HG03095 (cell line): ENCODE results near the gene CDC5L.

Experiments used
- ATAC-seq: cut with Tn5 transposase; IDR thresholded peaks from one replicate; pipeline ENCODE4 v1.9.1; 2021; ENCODE audit warnings: moderate library complexity; ENCODE audit not compliant: unreplicated experiment

CDC5L gene

DNA sequence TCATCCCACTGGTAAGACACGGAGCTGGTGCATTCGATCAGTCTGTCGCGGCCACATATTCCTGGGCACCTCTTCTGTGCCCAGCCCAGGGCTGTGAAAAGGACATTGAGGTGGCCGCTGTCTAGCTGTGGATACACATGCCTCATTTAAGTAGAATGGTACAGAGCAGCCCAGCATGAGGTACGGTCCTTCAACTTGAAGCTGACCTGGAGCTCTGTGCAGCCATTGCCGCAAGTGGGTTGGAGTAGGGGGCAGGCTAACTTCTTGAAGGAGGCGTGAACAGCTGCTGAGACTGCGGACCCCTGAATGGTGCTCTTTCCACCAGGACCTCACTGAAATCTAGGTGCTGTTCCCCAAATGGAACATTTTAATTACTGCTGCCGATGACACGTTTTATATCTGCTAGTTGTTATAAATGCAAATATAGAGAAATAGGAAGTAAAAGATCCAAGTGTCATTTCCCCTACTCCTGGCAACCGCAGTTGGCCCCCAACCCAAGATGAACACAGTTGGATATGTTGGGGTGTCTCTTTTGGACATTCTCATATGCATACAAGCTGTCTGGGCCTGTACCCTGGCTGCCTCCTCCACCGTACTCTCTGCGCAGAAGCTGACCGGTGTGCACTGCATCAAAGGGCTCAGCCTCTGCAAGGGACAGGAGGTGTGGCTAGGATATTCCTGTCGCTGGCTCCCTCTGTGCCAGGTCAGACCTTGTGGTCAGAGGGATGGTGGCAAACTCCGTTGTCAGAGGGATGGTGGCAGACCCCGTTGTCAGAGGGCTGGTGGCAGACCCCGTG, 86.1 kb downstream of the CDC5L start:
- no peak for ATAC-seq

DNA sequence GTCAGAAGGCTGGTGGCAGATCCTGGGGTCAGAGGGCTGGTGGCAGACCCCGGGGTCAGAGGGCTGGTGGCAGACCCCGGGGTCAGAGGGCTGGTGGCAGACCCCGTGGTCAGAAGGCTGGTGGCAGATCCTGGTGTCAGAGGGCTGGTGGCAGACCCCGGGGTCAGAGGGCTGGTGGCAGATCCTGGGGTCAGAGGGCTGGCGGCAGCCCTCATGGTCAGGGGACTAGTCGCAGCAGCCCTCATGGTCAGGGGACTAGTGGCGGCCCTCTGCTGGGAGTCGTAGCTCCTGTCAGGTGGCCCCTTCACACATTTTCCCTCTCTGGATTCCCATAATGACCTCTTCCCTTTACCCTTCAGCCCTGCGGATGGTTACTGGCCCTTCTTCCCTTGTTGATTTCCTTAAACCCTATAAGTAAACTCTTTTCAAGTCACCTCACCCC, 86.7 kb downstream of the CDC5L start:
- no peak for ATAC-seq

DNA sequence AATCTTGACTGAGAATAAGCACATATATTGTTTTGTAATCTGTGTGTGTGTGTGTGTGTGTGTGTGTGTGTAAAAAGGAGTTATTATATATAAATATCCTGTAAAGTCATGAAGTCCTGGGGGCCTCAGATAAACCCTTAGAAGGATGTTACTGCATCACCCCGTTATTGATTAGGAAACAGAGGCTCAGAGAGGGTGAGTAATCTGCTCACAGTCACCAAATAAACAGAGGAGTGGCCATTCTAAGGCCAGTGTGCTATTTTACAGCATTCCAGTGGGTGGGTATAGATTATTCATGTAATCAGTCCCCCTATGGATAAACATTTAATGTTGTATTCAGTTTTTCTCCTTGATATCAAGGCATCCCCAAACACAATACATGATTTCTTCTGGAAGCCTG, 87.1 kb downstream of the CDC5L start:
- no peak for ATAC-seq

DNA sequence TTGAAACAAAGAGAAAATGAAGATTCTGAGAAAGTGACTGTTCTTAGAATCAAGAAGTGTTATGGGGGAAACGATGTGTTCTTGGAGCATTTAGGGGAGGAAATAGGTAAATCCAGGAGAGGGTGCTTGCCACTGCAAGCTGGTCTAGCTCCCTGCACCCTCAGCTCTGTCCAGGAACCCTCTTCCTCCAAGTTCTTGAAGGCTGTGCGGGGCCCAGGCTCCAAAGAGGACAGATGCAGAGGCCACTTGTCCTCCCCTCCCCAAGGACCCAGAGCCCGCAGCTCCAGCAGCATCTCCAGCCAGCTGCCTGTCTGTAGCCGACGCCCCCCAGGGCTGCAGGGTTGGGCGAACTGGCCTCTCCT, 87.9 kb downstream of the CDC5L start:
- no peak for ATAC-seq

DNA sequence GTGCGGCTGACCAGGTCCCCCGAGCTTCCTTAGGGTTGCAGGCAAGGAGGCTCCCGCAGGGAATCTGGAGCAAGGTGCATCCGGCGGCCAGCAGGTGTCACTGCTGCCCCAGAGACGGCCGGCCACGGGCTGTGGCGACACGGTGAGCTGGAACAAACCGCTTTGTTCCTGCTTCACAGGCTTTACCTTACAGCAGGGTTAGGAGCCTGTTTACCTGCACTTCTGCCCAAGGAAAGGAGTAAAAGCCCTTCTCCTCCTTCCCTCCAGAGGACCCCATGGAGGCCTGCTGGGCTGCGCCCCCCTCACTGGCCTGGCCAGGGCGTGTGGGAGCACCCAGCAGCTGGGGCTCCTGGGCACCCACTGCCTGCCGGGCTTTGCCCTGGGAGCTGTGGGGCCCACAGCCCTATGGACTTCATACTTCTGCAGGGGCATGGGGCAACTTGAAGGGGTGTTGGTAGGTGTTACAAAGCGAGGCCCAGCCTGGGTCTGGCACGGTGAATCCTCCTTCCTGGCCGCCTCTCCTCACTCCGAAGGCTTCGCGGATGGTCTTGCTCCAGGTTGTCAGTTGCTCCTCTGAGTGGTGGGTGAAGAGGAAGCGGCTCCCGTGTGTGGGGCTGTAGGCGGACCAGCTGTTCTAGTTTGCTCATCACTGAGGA, 88.4 kb downstream of the CDC5L start:
- ATAC-seq = peak; percentile 83

DNA sequence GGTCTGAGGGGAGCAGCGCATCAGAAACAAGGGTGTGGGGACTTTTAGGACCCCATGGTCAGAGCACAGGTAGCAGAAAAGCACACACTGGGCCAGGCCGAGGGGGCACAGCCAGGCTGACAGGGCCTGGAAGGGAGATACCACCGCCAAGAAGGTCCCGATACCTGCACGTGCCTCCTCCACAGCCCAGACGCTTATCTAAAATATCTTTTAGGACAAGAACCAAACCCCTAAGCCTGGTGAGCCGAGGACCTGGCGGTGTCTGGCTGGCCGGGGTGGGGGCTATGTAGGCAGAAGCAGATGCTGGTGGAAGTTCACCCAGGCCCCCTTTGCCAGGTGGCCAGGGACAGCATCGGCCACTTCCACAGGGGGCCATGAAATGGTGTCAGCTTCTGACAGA, 89.3 kb downstream of the CDC5L start:
- ATAC-seq = no peak

DNA sequence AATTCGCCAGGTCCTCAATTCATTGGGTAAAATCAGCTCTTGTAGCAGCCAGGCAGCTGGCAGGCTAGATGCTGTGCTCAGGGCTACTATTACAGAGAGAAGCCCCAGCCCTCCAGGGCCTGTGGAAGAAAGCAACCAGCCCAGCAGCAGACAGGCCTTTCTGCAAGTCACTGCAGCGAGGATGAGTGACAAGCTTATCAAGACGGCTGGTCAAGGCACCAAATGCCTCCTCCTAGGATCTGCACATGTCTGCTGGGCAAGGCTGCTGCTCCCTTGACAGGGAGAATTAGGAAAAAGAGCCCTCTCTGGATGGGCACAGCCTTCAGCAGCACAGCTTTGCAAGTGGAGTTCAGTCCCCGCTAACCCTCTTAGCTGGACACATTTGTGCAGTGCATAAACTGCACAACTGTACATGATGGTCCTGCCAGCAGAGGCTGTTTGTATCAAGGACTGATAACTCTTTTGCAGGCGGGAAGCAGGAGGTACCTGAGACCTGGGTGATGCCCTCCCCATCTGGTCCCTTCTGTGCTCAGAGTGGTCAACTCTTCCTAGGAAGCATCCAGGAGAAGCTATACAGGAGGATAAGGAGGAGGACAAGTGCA, 89.9 kb downstream of the CDC5L start:
- ATAC-seq = no peak

DNA sequence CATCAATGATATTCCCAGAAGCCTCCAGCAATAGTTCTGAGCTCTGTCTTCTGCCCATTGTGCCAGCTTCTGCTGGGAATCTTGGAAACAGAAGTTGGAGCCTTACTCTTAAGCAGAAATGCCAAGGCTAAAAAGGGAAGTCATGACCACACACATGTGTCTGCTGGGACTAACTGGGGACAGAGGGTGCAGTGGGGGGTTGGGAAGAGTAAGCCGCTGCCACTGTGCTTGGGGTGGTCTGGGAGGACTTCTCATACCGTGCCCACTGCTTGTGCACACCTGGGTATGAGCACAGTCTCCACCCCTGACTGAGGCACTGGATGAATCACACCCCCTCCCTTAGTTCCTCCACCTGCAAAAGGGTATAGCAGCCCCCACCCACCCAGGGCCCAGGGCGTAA, 90.7 kb downstream of the CDC5L start:
- ATAC-seq = no peak

DNA sequence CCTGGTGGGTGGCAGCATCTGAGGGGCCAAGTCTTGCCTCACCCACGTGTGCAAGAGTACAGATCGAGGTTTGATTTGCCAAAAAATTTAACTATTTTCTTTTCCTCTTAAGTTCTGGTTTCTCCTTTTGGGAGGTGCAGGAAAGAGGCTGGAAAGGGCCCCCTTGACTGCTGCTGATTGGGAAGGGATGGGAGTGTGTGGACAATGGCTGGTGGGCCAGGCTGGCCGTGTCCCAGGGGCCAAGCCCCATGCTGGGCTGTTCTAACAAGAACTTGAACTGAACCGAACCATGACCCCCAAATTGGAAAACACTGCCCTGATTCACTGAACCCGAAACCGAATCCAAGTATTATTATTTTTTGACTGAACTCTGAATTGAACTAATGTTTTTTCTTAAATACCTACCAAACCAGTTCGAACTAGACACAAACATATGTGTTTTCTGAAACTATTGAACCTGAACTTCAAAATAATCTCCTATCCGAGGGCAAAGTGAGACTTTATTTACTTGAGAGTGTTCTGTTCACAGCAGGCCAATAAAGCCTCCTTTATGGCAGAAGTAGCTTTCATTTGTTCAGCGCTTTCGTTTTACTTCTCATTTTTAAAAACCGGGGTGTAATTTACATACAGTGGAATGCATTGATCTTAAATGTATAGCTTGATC, 91.2 kb downstream of the CDC5L start:
- ATAC-seq = no peak

DNA sequence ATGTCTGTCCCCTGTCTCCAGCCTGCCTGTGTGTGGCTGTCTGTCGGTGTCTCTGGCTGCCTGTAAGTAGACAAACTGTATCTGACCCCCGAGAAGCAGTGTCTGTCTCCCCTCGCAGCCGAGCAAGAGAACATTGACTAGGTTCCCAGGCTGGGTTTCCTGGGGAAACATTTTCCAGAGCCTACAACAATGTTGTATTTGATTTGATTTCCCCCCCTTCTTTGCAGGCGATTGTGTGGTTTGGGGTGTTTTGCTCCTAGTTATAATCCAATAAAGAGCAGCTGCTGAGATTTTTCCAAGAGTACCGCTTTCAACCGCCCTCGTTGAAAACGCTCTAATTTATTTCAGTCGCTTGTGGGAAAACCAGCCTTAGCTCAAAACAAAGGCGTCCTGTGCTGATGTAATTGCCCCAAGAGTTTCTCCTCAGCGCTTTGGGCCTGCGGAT, 92.6 kb downstream of the CDC5L start:
- no peak for ATAC-seq

DNA sequence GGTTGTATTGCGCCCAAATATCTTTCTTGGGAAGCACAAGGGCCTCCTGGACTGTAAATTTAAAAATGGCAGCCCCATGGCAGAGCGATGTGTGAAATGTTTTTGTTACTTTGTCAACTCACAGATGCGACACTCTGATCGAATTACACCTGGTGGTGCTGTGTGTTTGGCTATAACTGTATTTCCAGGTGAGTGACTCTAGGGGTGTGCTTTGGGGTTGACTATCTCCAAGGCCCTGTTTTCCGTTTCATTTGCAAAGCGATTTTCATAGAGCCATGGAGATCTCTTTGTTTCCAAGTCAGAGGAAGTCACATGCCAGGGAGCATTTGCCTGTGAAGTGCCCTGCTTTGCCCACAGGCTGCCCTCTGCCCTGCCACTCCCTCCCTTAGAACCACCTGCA, 93.5 kb downstream of the CDC5L start:
- ATAC-seq = no peak

DNA sequence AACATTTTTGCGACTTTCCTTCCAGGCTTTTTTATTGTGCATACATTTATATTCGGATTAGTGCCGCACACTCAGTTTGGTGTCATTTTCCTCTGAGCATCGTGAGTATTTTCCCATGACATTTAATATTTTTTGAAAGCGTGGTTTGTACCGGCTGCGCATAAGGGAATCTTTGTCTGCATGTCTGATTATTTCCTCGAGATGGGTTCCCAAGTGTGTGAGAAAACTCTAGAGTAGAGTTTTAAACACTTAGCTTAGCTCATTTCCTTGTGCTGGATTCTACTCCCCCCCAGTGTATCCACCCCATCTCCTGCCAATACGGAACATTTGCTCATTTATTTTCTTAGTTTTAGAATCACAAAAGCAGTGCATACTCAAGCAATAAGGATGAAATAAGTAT, 94.3 kb downstream of the CDC5L start:
- ATAC-seq = no peak

DNA sequence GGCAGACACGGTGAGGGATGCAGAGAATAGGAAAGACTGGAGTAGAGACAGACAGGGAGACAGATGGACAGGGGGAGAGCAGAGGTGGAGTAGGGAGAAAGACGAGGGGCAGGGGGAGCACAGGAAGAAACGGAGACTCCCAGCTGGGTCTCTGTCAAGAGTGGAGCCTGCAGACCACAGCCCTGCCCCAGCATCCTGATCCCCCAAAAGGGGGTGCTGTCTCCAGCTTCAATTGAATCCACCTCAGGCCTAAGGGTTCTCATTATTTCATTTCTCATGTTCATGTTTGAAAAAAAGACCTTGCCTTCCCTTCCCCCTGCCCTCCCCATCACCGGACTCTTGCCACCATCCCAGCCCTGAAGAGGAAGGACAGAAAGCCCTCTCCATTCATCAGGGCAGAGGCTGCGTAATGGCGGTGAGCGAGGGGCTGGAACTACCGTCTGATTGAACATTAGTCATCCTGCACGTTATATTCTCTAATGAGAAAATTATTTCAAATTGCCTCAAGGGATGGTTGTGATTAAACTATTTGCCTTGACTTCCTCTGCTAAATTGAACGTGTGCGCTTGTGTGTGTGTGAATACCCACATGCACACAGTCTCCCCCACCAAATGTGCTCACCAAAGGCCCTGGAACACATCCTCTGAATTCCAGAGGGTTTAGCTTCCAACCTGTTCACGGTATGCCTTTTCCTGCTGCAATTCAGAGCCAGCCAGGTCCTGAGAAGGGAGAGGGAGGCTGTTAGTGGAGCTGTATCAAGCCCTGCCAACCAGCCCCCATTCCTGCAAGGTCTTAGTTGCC, 98.3 kb downstream of the CDC5L start:
- ATAC-seq = no peak

DNA sequence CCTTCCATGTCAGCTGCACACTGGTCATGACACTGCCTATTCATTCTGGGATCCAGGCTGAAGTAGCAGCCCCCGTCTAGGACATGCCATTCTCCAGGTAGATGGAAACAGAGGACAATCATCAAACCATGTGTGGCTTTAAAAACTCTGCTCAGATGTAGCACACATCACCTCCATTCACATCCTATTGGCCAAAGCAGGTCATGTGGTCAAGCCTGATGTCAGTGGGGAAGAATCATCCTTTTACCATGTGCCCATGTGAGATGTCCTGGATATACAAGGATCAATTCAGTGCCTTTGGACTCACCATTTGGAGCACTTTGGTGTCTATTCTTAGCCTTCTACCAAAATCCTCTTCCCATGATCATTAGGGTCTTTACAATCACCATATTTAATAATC, 99.5 kb downstream of the CDC5L start:
- ATAC-seq = no peak

DNA sequence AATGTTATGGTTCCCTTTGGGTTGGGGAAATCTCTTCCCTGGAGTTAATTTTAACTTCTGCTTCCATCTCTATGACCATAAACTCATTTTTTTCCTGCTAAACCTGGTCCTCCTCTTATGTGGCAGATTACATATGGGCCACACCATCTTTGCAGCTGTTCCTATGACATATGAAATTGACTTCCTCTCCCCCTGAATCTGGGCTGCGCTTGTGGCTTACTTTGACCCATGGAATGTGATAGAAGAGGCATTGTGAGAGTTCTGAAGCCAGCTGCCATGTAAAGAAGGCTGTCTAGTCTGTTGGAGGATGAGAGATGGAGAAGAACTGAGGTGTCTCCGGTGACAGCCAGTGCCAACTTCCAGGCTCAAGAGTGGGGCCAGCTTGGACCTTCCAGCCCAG, 100.1 kb downstream of the CDC5L start:
- ATAC-seq = no peak

DNA sequence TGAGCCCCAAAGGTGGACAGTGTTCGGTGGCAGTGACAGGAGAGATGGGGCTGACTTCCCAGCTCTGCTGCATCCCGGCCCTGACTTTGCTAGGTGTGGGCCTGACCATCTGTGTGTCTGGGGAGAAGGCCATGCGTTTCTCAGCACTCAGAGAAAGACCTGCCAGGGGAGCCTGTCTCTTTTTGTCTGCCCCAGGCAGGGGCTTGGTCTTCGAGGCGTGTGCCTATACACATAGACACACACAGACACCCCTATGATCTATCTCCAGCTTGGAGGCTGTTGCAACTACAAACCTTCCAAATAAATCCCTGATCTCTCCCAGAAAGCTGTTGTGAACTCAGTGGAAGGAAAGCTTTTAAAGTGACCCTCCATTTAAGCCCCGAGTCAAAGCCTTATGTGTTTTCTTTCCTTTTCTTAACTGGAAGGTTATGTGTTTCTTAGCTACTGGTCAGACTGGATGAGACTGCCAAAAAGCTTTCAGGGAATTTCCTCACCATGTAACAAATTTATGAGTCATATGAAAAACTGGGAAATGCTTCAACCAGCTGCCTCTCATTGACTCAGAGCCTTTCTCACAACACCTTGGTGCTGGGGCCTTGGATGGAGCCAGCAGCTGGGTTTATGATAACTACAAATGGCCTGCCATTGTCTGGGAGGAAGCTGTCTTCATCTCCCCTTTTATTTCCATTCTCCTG, 102.6 kb downstream of the CDC5L start:
- ATAC-seq = no peak

DNA sequence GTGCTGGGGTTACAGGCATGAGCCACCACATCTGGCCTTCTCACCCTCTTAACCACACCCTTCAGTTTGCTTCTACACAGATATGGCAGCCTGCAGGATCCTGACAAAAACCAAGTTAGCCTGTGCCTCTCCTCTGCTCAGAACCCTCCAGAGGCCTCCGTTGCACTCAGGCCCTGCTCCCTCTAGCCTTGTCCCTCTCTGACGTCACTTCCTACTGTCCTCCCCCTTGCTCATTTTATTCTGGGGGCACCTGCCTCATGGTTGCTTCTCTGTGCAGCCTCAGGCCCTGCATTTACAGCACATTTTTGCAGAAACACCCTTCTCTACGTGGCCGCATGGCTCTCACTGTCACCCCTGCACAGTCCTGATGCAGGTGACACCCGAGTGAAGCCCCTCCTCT, 105.6 kb downstream of the CDC5L start:
- no peak for ATAC-seq

DNA sequence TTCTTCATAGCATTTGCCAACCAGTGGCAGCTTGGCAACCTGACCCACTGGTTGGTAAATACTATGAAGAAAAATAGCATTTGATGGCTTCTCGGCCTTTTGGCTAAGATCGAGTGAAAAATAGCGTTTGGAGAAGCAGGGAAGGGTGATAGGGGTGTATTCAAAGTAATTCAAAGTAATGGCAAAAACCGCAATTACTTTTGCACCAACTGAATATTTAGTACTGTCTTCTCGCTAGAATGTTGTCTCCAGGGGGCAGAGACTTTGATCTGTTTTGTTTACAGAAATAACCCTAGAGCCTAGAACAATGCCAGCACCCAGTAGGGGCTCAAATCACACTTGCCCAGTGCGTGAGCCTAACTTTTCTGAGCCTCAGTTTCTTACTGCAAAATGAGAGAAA, 106.1 kb downstream of the CDC5L start:
- no peak for ATAC-seq

DNA sequence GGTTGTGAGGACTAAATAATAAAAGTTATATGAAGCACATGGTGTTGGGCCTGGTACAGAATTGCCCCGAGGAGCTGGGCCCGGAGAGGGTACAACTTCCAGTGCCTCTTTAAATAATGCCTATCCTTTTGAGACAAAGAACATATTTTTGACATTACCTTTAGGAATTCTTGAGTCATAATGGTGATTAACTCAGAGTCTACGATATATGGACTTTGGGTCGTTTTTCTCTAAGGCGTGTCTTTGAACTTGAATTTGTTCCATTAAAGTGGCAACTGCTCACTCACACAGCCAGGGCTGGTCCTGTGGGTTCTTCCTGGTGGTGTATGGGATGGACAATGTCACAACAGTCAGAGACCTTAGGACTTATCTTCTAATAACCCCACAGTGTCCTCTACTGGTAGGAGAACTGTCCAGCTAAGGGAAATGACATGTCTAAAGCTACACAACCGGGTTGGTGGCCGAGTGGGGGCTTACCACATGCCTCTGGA, 106.5 kb downstream of the CDC5L start:
- ATAC-seq = no peak
